ENCODE measurements around the gene MRPL53. TPM values are rescaled to one million over a fixed set of nuclear protein-coding genes. Genes with fewer than 3 reads are reported as not detected.

MRPL53 gene
- total and polyA plus RNA-seq, 2 of the 13 experiments (the other 11 are each of a cell fraction or from before 2014, with no cell fraction given) = 34.3 to 51.9 TPM

- TF ChIP-seq TFDP1 (CRISPR knock-in tag; IDR thresholded peaks at IDR 0.05; ENCODE audit: borderline replicate concordance) (no peak), ZBTB43 (CRISPR knock-in tag; conservative IDR thresholded peaks at IDR 0.05) (0 out of 2 replicates have a peak, but pooled peaks have one; percentile 12), PATZ1 (CRISPR knock-in tag; IDR thresholded peaks at IDR 0.05) (0 out of 2 replicates have a peak, but pooled peaks have one; percentile 15), U2AF1 (optimal IDR thresholded peaks at IDR 0.05; ENCODE audit: low read depth, low read length) (no peak), ZBTB7B (CRISPR knock-in tag; IDR thresholded peaks at IDR 0.05) (no peak), PRDM4 (CRISPR knock-in tag; IDR thresholded peaks at IDR 0.05; ENCODE audit: borderline replicate concordance) (no peak), NONO (IDR thresholded peaks at IDR 0.05) (no peak), NONO (CRISPR knock-in tag; conservative IDR thresholded peaks at IDR 0.05) (no peak), ZNF777 (CRISPR knock-in tag; IDR thresholded peaks at IDR 0.05) (no peak), BRF2 (CRISPR knock-in tag; IDR thresholded peaks at IDR 0.05) (peak; percentile 53; the same call in 1 of the 2 replicates), NR2F2 (IDR thresholded peaks at IDR 0.05; ENCODE audit: borderline replicate concordance, low read depth) (peak; percentile 26), SCMH1 (CRISPR knock-in tag; IDR thresholded peaks at IDR 0.05; ENCODE audit: borderline replicate concordance) (no peak), ZNF792 (CRISPR knock-in tag; IDR thresholded peaks at IDR 0.05) (peak; percentile 51; the same call in 1 of the 2 replicates), KDM2A (CRISPR knock-in tag; IDR thresholded peaks at IDR 0.05; ENCODE audit: borderline replicate concordance, low read depth) (peak; percentile 92), PHF20 (CRISPR knock-in tag; IDR thresholded peaks at IDR 0.05) (no peak), RBFOX2 (IDR thresholded peaks at IDR 0.05; ENCODE audit: low read depth, low read length) (no peak), HDAC1 (CRISPR knock-in tag; IDR thresholded peaks at IDR 0.05) (no peak), ZNF614 (CRISPR knock-in tag; IDR thresholded peaks at IDR 0.05; ENCODE audit: borderline replicate concordance) (0 out of 2 replicates have a peak, but pooled peaks have one; percentile 36), ZBTB1 (CRISPR knock-in tag; IDR thresholded peaks at IDR 0.05; ENCODE audit: borderline replicate concordance) (no peak), ZNF772 (CRISPR knock-in tag; IDR thresholded peaks at IDR 0.05) (no peak), ZNF260 (CRISPR knock-in tag; IDR thresholded peaks at IDR 0.05; ENCODE audit: borderline replicate concordance, low read depth) (no peak), ZNF3 (CRISPR knock-in tag; IDR thresholded peaks at IDR 0.05) (no peak)
Observed at GRCh38 chr2:74424139-74424992, 48.1 kb downstream of the MRPL53 start (continued).

Measured in HepG2 (cell line).